ENCODE data around the gene GLIPR1L2.
A peak's percentile ranks its signal among the peaks of the same experiment; 100 is the strongest.

The GLIPR1L2 gene

GRCh38 chr12:75478116-75478794 lies 87.4 kb downstream of the GLIPR1L2 start:
- DNase-seq (ENCODE audit: low read depth): no peak

- DNase-seq (ENCODE audit: low read depth): no peak
These were observed 89.1 kb downstream of the GLIPR1L2 start for GRCh38 chr12:75479963-75480461.

- DNase-seq (ENCODE audit: low read depth): peak; percentile 51
These were observed 89.6 kb downstream of the GLIPR1L2 start, which contains the start of gene GLIPR1 for GRCh38 chr12:75480469-75480949. Gene GLIPR1, plus strand, starts transcription at chr12:75480755. Its CDS starts 126 bp downstream, at chr12:75480881.

GRCh38 chr12:75481013-75481705 lies 90.3 kb downstream of the GLIPR1L2 start:
- no peak for DNase-seq (ENCODE audit: low read depth)

- no peak for DNase-seq (ENCODE audit: low read depth)
These were observed 90.9 kb downstream of the GLIPR1L2 start for GRCh38 chr12:75481774-75482173.

Data from activated T-cell treated with anti-CD3 and anti-CD28 coated beads for 1 hour (primary cell).